GM18870 (cell line): ENCODE measurements around the gene CHST11.
A peak's percentile ranks its signal among the peaks of the same experiment; 100 is the strongest.

Source experiments
- ATAC-seq: cut with Tn5 transposase; IDR thresholded peaks from one replicate; pipeline ENCODE4 v1.9.1; 2021; ENCODE audit warnings: moderate library complexity; ENCODE audit not compliant: unreplicated experiment

The CHST11 gene

DNA sequence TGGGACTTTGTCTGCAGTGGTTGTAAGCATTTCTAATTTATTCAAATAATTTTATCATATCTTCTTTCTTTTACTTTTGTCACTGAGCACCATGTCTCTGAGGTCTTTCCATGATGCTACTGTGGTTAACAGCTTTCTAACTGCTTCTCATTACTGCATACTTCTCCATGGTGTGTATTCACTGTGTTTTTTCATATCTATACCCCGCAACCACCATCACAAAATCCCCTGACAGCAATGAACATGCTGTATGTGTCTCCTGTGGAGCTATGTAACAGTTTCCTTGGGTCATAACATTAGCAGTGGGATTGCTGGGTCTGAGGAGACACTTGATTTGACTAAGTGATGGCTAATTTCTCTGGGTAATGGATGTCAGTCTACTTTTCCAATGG, 29.2 kb upstream of the CHST11 start:
- ATAC-seq, result no peak

DNA sequence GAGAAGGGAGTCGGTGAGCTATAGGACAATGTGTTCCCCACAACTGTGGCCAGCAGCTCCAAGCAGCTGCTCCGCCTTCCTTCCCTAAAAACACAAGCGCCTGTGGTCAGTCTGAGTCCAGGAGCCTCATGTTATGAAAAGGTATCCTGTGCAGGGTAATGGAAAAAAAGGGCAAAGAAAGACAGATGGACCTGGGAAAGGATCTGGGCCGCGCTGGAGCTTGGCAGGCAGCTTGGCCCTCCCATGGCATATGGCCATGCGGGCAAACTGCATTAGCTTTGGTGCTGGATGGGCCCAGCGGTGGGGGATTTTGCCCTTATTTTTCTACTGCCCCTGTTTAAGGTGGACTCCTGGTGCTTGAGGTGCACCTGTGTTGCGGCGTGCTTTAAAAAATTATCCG, 23.7 kb upstream of the CHST11 start:
- no peak for ATAC-seq

DNA sequence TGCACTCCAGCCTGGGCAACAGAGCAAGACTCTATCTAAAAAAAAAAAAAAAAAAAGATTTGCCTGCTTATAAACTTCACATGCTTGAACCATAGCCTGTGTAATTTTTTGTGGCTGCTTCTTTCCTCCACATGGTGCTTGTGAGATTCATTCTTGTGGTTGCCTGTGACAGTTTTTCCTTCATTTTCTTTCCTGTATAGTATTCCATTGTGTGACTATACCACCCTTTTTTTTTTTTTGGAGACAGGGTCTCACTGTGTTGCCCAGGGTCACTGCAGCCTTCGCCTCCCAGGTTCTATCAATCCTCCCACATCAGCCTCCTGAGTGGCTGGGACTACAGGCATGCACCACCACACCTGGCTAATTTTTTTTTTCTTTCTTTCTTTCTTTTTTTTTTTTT, 22.6 kb upstream of the CHST11 start:
- no peak for ATAC-seq

DNA sequence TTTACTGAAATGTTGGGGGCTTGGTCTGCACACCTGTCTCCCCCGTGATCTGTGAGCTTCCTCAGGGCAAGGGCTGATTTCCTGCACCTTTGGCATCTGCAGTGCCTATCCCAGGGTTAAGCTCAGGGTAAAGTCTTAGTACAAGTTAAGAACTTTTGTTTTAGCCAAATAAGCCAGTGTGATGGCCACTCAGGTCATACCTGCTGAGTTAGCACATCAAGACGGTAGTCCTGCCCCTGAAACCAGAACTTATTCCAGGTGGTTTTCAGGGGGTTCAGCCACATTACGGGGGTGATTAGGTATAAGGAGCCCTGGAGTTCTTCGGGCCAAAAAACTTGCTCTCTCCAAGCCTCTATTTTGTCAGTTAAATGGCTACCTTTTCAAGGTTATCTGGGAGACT, 21.6 kb upstream of the CHST11 start:
- no peak for ATAC-seq

DNA sequence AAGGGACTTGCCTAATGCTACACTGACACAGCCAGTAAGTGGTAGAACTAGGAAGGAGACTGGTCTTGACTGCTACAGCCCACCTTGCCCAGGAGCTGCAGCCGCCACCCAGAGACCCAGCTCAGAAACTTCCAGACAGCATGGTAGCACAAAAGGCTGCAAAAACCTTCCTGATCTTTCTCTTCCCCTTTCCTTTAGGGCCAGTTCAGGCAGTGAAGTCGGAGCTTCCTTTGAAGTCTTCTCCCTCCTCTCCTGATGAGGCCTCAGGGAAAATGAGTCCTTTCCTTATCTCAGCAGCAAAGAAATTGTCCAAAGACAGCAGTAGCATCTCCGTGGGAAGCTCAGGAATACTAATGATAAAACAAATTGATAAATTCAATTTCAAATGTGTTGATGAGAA, 21.0 kb upstream of the CHST11 start:
- ATAC-seq, result no peak

DNA sequence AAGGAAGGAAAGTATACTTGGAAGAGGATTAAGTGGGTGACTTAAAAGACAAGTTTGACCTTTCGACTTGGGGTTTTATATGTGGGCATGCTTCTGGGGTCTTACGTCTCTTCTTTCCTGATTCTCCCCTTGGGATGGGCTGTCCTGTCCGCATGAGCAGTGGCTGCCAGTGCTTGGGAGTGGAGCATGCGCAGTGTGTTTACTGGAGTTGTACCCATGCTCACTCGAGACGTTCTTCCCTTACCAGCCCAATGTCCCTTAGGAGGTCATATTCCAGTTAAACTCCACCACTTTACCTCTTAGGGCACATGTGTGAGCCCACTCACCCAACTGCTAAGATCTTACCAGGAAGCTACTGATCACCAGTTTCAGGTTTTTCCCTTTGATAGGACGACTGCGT, 20.0 kb upstream of the CHST11 start:
- no peak for ATAC-seq

DNA sequence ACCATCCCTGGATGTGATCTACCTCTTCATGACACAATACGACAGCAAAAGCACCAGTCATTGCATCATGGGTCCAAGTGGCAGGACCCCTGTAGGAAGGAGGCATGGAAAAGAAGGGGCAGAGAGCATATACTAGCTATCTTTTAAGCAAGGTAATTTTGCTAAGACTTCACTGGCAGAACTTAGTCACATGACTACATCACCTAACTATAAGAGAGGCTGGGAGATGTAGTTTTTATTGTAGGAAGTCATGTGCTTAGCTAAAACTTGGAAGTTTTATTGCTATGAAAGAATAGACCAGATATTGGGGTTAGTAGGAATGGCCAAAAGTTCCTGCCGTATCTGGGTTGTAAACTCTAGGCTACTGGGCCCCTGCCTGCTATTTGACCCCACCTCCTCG, 18.6 kb upstream of the CHST11 start:
- no peak for ATAC-seq

DNA sequence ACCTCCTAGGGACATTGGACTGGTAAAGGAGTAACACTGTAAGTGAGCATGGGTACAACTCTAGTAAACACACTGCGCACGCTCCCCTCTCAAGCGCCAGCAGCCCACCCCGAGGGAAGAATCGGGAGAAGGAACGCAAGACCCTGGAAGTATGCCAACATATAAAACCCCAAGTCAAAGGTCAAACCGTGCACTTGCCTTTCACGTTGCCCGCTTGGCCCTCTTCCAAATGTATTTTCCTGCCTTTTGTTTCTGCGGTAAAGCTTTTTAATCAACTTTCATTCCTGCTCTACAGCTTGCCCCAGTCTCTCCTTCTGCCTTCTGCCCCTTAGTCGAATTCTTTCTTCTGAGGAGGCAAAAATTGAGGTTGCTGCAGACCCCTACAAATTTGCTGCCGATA, 17.6 kb upstream of the CHST11 start:
- ATAC-seq, result no peak

DNA sequence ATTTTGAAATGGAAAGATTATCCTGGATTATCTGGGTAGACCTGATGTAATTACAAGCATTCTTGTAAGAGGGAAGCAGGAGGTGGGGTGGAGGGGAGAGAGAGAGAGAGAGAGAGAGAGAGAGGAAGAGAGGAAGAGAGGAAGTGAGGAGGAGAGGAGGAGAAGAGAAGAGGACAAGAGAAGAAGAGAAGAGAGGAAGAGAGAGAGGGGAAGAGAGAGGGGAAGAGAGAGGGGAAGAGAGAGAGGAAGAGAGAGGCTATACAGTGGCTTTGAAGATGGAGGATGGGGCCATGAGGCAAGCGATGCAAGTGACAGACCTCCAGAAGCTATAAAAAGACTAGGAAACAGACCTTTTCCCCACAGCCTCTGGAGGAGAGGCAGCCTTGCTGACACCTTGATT, 13.7 kb upstream of the CHST11 start:
- no peak for ATAC-seq

DNA sequence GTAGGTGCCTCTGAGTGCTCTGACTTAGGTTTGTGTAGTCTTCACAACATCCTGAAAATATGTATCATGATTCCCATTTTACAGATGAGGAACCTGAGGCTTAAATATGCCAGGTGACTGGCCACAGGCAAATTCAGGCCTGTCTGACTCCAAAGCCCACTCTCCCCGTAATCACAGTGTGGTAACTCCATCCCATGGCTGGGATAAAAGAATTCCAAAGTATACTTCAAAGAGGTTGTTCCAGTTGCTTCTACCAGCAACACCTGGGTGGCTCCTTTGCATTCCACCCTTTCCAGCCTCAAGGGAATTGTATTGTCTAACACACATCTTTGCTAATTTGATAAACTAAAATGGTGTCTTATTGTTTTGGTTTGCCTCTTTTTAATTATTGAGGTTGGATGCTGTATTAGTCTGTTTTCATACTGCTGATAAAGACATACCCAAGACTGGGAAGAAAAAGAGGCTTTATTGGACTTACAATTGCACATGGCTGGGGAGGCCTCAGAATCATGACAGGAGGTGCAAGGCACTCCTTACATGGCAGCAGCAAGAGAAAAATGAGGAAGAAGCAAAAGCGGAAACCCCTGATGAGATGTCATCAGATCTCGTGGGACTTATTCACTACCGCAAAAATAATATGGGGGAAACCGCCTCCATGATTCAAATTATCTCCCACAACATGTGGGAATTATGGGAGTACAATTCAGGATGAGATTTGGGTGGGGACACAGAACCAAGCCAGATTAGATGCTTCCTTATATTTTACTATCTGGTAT, 9.9 kb upstream of the CHST11 start:
- ATAC-seq, result no peak

DNA sequence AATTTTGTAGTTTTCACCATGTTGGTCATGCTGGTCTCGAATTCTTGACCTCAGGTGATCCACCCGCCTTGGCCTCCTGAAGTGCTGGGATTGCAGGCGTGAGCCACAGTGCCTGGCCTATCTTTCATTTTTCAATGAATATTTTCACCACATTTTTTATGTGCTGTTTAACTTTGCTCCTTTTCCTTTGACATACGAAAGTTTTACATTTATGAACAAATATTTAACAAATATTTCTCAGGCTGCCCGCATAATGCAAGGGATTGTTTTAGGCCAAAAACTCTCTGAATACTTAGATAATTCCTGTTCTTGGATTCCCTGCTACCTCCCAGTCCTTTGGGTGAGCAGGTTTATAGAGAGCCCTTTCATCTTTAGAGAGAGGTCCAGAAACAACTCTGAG, 8.7 kb upstream of the CHST11 start:
- no peak for ATAC-seq

DNA sequence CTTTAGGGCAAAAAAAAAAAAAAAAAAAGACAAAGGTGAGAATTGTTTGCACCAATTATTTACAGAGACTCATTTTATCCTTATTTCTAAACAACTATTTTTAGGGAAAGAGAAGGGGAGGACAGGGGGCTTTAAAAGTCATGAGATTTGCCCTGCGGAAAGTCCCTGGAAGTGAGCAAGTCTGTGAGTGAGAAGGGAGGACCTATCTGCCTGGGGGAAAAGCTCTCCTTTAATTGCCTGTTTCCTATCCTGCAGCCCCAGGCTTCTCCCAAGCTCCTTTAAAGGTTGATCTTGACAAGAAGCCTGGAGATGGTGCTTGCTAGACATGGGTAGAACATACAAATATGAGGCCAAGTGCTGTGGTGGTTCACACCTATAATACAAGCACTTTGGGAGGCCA, 8.3 kb upstream of the CHST11 start:
- ATAC-seq, result no peak

DNA sequence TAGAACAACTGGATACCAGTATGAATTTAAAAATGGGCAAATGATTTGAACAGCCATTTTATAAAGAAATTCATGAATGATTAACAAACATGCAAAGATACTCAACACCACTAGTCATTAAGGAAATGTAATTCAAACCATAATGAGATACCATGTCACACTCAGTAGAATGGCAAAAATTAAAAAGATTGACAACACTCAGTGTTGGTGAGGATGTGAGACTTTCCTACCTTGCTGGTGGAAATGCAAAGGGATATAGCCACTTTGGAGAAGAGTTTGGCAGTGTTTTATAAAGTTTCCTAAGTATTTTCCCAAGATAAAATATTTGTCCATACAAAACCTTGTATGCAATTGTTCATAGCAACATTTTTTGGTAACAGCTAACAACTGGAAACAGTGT, 6.0 kb upstream of the CHST11 start:
- no peak for ATAC-seq

DNA sequence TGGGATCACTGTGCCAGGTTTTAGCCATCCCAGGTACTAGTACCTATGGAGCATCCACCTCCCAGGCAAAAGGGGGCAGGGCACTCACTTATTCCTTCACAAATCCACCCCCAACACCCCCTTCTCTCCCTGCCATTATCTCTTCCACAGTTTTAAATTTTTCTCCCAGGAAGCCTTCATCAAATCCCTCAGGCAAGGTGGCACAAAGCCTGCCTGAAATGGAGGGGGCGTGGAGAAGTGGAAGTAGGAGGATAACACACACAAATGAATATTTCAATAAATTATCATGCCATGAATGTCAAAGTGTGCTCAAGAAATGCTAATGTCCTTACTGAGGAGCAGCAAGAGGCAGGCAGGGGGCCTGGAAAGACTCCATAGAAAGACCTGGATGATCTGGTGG, 4.7 kb upstream of the CHST11 start:
- ATAC-seq, result no peak

DNA sequence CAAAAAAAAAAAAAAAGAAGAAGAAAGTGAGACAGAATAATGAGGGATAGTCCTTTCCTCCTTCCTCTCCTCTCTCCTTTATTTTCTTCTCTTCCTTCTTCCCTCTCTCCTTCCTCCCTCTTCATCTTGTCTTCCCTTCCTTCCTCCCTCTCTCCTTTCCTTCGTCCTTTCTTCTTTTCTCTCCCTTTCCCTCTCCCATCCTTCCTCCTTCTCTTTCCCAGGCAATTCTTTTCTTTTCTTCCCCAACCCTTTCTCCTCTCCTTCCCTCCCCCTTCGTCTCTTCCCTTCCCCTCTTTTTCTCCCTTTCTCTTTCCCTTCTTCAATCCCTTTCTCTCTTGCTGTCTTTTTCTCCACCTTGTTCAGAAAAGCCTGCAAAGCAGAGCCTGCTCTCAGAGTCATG, 3.6 kb upstream of the CHST11 start:
- ATAC-seq, result no peak

DNA sequence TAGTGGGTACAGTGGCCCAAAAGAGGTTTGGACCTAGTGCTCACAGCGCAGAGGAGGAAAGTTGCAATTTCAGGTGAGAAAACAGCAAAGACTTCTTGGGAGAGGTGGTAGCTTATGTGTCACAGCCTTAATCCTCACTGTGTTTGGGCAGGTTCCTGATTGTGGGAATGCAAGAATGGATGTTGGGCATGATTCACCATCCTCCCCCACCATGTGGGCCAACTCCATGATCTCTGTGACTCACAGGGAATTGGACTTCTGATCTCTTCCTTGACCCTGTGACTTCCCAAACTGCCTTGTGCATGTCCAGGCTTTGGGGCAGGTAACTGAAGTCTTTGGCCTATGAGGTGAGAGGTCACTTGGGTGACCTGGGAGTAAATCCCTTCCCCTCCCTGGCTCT, 1.8 kb upstream of the CHST11 start:
- ATAC-seq, result no peak

DNA sequence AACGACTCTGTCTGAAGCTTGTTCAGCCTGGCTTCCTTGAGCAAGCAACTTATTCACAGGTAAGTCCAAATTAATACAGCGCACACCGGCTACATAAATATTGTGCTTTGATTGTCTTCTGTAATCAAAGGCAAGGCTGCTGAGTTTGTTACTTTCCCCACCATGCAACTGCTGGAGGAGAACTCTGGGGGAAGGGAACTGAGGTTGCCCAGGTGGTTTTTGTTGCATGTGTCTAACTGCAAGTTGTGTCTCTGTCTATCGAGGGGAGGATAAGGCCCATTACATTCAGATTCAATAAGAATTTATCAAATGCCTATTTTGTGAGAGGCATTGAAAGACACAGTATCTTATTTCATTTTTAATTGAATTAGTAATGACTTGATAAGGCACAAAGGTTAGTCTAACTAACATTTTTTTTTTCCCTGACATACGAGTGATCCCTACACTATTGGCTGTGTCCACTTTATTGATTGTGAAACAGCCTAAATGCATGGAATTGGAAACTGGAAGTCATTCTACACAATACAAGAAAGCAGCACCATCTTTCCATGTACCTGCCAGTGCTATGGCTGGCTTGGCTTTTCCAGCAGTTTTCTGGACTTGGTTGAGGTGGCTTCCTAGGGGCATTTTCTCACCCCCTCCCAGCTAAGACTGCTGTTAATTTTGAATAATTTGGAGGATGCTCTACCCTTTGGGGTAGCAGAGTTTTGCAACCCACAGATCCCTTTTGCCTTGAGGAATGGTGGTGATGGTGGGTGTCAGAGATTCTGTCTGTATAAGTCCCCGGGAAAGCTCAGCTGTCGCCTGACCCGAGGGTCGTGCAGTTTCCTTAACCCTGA, 951 bp upstream of the CHST11 start:
- ATAC-seq, result no peak

DNA sequence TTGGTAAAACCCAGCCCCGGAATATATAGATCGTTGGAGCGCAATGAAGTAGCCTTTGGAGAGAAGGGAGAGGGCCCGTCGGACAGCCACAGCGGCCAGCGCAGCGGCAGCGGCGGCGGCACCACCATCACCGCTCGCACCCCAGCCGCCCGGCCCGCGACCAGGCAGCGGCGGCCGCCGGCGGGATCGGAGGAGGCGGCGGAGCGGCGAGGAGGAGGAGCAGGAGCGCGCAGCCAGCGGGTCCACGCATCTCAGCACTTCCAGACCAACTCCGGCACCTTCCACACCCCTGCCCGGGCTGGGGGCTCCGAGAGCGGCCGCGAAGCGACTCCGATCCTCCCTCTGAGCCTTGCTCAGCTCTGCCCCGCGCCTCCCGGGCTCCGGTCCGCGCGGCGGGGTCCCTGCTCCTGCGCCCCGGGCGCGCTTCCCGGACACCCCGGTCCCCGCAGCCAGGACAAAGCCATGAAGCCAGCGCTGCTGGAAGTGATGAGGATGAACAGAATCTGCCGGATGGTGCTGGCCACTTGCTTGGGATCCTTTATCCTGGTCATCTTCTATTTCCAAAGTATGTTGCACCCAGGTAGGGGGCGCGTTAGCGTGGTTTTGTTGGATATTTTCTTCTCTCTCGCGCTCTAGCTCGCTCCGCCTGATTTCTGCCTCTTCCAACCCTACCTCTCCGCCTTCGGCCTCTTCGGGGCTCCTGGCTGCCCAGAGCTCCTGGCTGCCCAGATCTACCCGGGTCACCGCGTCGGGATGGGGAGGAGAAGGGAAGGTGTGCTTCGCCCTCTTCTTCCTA, 400 bp downstream of the CHST11 start:
- peak; percentile 25 for ATAC-seq

DNA sequence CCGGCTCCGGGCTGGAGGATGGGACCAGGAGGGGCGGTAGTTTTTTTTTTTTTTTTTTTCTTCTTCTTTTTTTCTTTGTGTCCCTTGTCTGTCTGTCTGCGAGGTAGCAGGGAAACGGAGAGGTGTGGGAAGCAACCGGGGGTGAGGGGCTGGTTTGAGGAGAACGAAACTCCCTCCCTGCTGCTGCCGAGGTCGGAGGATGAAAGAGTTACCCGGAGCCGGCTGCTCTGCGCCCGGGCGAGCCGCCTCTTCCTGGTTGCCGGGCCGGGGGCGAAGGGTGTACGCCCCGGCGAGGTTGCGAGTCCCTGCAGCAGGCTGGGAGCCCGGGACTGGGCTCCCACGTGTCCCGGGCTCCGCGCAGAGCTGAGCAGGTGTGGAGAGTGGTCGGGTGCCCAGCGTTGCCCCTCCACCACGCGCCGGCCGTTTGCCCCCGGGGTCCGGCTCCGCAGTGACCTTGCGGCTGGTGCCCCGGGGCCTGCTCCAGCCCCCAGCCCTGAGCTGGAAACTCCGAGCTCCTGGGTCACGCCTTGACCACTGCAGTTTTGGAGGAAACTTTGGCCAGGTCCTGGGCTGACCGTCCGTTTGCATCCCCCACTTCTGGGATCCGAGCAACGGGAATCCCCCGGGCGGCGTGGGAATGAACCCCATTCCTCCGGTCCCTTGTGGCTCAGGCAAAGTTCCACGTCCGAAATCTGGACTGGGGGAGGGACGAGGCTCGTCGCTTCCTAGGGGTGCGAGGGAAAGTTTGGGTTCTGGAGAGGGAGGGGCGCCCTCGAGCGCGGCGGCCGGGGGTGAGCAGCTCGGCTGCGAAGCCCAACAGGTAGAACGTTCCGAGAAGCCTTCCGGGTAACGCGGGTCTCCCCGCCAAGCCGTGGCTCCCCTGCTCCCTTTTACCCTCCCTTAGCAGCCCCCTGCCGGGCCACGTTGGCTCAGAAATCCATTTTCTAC, 1.3 kb downstream of the CHST11 start:
- no peak for ATAC-seq

DNA sequence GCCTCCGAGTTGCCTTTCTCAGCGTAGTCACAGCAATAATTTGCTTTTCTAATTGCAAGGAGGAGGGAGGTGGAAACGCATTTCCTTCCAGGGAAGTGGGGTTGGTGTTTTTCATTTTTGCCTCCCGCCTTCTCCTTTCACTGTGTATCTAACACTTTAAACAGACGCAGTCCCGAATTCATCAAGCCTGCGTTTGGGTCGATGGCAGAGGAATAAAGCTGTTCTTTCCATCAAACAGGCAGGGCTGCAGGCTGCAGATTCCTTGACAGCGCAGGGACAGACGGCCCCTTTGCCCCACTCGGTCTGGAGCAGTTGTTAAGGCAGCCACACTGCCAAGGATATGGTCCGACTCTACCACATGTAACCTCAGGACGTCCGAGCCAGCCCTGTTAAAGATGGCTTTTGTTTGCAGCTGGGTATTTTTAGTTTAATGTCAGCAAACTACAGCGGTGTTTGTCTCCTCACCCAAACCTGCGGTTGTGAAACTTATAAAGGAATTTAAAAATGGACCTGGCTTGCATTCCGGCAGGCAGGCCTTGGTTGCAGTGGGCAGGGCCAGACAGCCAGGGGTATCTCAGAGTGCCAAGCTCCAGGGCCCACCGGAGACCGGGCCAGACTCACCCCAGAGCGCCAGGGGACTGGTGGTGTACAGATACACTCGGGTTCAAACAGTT, 2.1 kb downstream of the CHST11 start:
- no peak for ATAC-seq
